Pons (tissue), 1 donor: ENCODE results near the gene RAB7A.
A peak's percentile ranks its signal among the peaks of the same experiment; 100 is the strongest.
"Not testable (repeated sequence)": the region's sequence is repeated elsewhere in the genome, so short reads cannot be mapped to it uniquely, and the experiment has no call there.

Experiments used
- DNase-seq: peaks from one replicate; pipeline ENCODE4 v3.0.0-alpha.2; 2016; ENCODE audit warnings: low spot score

Gene RAB7A

GRCh38 chr3:128760042-128760441 is 34.1 kb downstream of the RAB7A start:
- no peak for DNase-seq

DNA sequence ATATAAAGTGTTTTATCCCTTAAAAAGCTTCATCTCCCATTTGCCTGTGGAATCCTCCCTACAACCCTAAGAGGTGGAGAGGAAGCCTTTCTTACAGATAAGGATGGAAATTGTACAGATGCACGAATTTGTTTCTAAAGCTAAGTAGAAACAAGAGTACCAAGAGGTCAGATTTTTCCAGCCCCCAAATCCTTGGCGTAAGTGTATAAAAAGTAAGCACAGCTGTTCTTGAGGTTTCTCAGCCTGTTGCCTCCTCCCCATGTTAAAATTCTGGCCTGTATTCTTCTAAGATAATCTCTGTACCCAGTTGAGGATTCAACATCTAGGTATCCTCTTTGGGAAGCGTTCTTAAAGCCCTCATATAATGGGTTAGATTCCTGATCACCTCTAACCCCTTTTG is 34.9 kb downstream of the RAB7A start:
- DNase-seq: no peak

DNA sequence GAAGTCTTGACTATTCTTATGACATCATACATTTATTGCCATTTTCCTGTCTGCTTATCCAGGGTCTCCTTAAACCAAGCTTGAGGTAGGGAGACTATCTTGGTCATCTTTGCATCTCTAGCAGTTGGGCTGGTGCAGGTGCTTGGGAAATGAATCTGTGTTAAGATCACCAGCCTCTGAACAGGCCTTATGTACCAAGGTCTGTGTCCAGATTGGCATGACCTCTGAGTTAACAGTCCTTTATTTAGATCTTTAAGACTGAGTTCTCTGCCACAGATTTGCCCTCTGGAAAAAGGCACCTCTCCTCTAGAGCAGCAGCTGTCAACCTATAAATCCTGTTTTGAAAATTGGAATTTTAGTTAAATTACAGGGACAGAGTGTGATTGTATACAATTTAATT is 35.4 kb downstream of the RAB7A start:
- DNase-seq: no peak

GRCh38 chr3:128763967-128764366 is 38.0 kb downstream of the RAB7A start:
- DNase-seq: no peak

- no peak for DNase-seq
Observed at GRCh38 chr3:128764863-128765262, 38.9 kb downstream of the RAB7A start.

- no peak for DNase-seq
Observed at GRCh38 chr3:128767094-128767750, 41.2 kb downstream of the RAB7A start.

DNA sequence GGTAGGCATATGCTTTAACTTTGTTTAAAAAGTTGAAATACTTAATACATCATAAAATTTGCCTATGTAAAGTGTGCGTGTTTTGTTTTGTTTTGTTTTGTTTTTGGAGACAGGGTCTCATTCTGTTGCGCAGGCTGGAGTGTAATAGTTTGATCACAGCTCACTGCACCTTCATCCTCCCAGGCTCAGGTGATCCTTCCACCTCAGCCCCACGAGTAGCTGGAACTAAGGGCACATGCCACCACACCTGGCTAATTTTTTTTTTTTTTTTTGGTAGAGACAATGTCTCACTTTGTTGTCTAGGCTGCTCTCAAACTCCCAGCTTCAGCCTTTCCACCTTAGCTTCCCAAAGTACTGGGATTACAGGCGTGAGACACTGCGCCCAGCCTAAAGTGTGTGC is 42.5 kb downstream of the RAB7A start:
- no peak for DNase-seq

GRCh38 chr3:128770387-128770786 is 44.4 kb downstream of the RAB7A start:
- DNase-seq: no peak

DNA sequence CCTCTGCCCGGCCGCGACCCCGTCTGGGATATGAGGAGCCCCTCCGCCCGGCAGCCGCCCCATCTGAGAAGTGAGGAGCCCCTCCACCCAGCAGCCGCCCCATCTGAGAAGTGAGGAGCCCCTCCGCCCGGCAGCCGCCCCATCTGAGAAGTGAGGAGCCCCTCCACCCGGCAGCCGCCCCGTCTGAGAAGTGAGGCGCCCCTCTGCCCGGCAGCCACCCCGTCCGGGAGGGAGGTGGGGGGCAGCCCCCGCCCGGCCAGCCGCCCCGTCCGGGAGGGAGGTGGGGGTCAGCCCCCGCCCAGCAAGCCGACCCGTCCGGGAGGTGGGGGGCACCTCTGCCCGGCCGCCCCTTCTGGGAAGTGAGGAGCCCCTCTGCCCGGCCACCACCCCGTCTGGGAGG is 47.2 kb downstream of the RAB7A start:
- DNase-seq: not testable (repeated sequence)

GRCh38 chr3:128773592-128773991 is 47.6 kb downstream of the RAB7A start:
- not testable (repeated sequence) for DNase-seq

GRCh38 chr3:128775241-128775640 is 49.3 kb downstream of the RAB7A start:
- no peak for DNase-seq

DNA sequence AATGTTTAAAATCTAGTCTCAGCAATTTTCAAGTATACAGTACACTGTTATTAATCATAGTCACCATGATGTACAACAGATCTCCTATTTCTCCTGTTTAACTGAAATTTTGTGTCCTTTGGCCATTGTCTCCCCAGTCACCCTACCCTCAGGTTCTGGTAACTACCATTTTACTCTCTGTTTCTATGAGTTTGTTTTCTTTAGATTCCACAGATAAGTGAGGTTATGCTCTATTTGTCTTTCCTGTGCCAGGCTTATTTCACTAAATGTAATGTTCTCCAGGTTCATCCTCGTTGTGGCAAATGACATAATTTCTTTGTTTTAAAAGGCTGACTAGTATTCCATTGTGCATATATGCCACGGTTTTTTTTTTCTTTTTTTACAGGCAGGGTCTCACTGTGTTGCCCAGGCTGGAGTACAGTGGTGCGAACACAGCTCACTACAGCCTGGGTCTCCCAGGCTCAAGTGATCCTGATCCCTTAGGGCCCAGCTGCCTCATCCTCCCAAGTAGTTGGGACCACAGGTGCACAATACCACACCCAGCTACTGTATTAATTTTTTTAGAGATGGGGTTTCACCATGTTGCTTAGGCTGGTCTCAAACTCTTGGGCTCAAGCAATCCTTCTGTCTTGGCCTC is 50.0 kb downstream of the RAB7A start:
- no peak for DNase-seq

GRCh38 chr3:128780101-128780837 is 54.3 kb downstream of the RAB7A start:
- no peak for DNase-seq

- DNase-seq: no peak
Observed at GRCh38 chr3:128781164-128781563, 55.2 kb downstream of the RAB7A start.

DNA sequence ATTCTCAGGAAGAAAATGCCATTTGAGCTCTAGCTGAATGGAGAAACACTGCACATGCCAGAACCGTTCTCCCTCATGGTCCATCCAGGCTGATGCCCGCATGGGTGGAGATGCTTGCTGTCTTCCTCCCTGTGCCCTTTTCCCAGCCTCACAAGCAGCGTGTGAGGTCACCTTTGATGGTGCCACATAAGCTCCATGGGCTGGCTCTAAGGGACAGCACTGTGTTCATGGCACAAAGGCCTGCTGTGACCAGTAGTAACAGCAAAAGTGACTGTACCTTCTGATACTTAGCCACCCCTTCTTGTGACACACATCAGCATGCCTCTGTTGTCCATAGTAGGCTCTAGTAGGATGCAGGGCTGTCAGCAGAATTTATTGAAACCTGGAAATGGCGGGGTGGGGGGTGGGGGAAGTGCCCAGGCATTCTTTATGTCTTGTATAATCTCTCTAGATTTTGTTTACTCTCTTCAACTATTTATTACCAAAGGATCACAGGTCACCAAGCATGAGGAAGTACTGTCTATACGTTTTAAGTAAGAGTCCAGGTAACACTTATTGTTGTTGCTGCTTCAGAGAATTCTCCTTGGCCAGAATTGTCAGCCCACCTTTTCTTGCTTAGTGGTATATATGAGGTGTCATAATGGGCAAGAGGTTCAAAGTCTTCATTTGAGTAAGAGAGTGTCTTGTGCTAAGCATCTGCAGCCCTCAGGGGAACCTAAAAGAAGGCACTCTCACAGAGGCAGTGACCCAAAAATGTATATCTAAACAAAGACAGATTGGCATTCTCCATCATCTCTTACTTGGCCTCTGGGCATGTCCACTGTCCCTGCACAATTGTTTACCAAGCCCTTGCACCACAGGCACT is 56.5 kb downstream of the RAB7A start:
- DNase-seq: no peak

- no peak for DNase-seq
Observed at GRCh38 chr3:128783774-128784173, 57.8 kb downstream of the RAB7A start.

DNA sequence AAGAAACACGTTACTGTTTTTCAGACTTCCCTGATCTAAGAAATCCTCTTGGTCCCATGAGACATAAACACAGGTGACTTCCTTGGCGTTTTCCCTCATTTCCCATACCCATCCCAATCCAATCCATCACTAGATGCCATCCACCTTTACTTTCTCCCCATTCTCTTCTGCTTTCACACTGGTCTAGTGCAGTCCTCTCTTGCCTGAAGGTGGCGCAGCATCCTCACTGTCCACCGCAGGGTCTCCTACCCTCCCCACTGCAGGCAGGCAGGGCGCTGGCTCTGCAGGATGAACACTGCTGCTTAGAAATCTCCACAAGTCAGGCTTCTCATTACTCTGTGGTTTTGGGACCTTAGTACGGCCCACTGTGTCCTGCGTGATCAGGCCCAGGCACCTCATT is 58.2 kb downstream of the RAB7A start:
- peak; percentile 63 for DNase-seq

DNA sequence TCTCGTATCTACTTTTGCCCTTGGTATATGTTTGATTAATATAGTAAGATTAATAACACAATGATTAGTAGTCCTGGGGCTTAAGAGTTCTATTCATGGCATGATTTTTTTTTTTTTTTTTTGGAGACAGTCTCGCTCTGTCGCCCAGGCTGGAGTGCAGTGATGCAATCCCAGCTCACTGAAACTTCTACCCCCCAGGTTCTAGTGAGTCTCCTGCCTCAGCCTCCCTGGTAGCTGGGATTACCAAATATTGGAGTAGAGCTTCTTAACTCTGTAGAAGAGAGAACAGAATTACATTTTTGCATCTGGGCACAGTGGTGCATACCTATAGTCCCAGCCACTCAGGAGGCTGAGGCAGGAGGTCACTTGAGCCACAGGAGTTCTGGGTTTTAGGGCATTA is 58.9 kb downstream of the RAB7A start:
- DNase-seq: no peak

DNA sequence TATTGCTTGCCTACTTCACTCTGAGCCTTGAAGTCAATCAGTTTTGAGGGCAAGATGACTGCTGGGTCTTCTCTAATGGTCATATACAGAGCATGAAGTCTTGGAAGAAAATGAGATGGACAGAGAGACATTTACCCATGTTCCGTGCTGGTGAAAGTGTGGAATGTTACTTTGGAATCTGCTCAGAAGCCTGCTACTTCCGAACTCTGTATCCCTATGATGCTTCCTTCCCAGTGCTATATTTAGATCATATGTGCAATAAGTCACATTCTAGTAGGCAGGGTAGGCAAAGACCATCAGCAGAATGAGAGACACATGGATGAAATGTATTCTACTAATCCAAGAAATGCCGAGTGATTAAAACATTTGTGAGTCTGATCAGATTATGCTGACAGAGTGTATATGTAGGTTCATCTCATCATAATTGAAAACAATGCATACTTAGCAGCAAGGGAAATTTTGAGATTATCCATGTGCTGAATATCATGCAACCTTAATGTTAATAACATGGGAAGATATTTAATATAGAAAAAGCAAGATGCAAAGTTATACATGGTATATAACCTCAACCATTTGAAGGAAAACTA is 60.5 kb downstream of the RAB7A start:
- DNase-seq: no peak

DNA sequence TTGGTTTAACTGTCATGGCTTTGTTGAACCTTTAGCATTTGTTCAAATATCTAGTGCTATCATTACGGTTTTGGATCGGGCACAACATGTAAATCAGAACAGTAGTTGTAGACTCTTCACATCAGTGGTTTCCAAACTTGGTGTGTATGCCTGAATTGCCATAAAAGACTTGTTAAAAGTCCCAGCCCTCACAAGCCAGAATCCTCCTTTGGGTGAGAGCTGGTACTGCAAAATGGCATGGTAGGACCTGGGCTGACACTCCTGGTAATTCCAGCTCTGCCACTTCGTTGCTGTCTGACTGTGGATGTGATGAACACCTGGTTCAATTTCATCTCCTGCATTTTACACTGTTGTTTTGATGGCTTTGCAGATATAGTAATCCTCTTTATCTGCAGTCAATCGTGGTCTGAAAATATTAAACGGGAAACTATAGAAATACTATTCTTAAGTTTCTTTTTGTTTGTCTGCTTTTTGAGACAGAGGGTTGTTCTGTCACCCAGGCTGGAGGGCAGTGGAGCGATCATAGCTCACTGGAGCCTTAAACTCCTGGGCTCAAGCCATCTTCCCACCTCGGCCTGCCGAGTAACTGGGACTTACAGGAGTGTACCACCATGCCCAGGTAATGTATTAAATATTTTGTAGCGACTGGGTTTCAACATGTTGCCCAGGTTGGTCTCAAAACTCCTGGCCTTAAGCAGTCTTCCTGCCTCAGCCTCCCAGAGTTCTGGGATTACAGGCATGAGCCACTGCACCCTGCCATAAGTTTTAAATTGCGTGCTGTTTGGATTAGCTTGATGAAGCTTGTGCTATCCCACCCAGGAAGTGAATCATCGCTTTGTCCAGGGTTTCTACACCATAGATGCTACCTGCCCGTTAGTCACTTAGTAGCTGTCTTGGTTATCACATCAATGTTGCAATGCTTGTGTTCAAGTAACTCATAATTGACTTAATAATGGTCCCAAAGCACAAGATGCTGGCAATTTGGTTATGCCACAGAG is 61.6 kb downstream of the RAB7A start:
- no peak for DNase-seq
